ENCODE results near the gene FGF12.
"Not testable (repeated sequence)": the region's sequence is repeated elsewhere in the genome, so short reads cannot be mapped to it uniquely, and the experiment has no call there.

The FGF12 gene

GRCh38 chr3:192727032-192727847 is at the start of gene FGF12:
Gene FGF12, minus strand, starts transcription at chr3:192727541.
- peaks cover 4% of the 10 kb centered on the region for H3K9me3 Mint-ChIP-seq
- H3K27me3 Mint-ChIP-seq: peaks cover 31% of the 10 kb centered on the region
- no peak within 1 kb of the TSS for H3K4me3 Mint-ChIP-seq
- H3K27ac Mint-ChIP-seq: no peak within 1 kb of the TSS
- H3K36me3 Mint-ChIP-seq (ENCODE audit: low read depth): no peaks in the 10 kb centered on the region
- no peaks in the 10 kb centered on the region for H3K4me1 Mint-ChIP-seq (ENCODE audit: low read depth)

GRCh38 chr3:192774341-192774740 is 47.0 kb upstream of the FGF12 start:
- not testable (repeated sequence) for H3K36me3 Mint-ChIP-seq (ENCODE audit: low read depth); H3K27me3 Mint-ChIP-seq; H3K4me1 Mint-ChIP-seq (ENCODE audit: low read depth); H3K27ac Mint-ChIP-seq; H3K4me3 Mint-ChIP-seq
- peaks cover 16% of the 10 kb centered on the region for H3K9me3 Mint-ChIP-seq

GRCh38 chr3:192772240-192772894 is 45.0 kb upstream of the FGF12 start:
- Mint-ChIP-seq H3K9me3 (peaks cover 16% of the 10 kb centered on the region), H3K4me1 (ENCODE audit: low read depth) (no peaks in the 10 kb centered on the region), H3K36me3 (ENCODE audit: low read depth) (no peaks in the 10 kb centered on the region), H3K4me3 (no peak overlapping the region), H3K27me3 (no peaks in the 10 kb centered on the region), H3K27ac (no peak overlapping the region)

GRCh38 chr3:192758654-192759053 is 31.3 kb upstream of the FGF12 start:
- H3K27me3 Mint-ChIP-seq: peaks cover 4% of the 10 kb centered on the region
- peaks cover 12% of the 10 kb centered on the region for H3K9me3 Mint-ChIP-seq
- no peaks in the 10 kb centered on the region for H3K36me3 Mint-ChIP-seq (ENCODE audit: low read depth)
- H3K4me1 Mint-ChIP-seq (ENCODE audit: low read depth): no peaks in the 10 kb centered on the region
- no peak overlapping the region for H3K4me3 Mint-ChIP-seq
- H3K27ac Mint-ChIP-seq: no peak overlapping the region

- Mint-ChIP-seq H3K27ac (no peak overlapping the region), H3K27me3 (peaks cover 3% of the 10 kb centered on the region), H3K4me3 (no peak overlapping the region), H3K4me1 (ENCODE audit: low read depth) (no peaks in the 10 kb centered on the region), H3K36me3 (ENCODE audit: low read depth) (no peaks in the 10 kb centered on the region), H3K9me3 (peaks cover 8% of the 10 kb centered on the region)
Observed at GRCh38 chr3:192751148-192751547, 23.8 kb upstream of the FGF12 start.

GRCh38 chr3:192750201-192750600 is 22.9 kb upstream of the FGF12 start:
- Mint-ChIP-seq H3K27ac (no peak overlapping the region), H3K36me3 (ENCODE audit: low read depth) (no peaks in the 10 kb centered on the region), H3K27me3 (no peaks in the 10 kb centered on the region)

GRCh38 chr3:192747746-192748145 is 20.4 kb upstream of the FGF12 start:
- Mint-ChIP-seq H3K27ac (no peak overlapping the region), H3K36me3 (ENCODE audit: low read depth) (no peaks in the 10 kb centered on the region), H3K9me3 (peaks cover 5% of the 10 kb centered on the region), H3K4me1 (ENCODE audit: low read depth) (no peaks in the 10 kb centered on the region), H3K27me3 (no peaks in the 10 kb centered on the region), H3K4me3 (no peak overlapping the region)

More at GRCh38 chr3:192750201-192750600, 22.9 kb upstream of the FGF12 start:
- H3K9me3 Mint-ChIP-seq: peaks cover 5% of the 10 kb centered on the region
- no peak overlapping the region for H3K4me3 Mint-ChIP-seq
- no peaks in the 10 kb centered on the region for H3K4me1 Mint-ChIP-seq (ENCODE audit: low read depth)

- H3K4me3 Mint-ChIP-seq: no peak overlapping the region
- H3K27me3 Mint-ChIP-seq: no peaks in the 10 kb centered on the region
- no peaks in the 10 kb centered on the region for H3K4me1 Mint-ChIP-seq (ENCODE audit: low read depth)
- H3K36me3 Mint-ChIP-seq (ENCODE audit: low read depth): no peaks in the 10 kb centered on the region
- H3K27ac Mint-ChIP-seq: no peak overlapping the region
- H3K9me3 Mint-ChIP-seq: peaks cover 5% of the 10 kb centered on the region
Observed at GRCh38 chr3:192747145-192747544, 19.8 kb upstream of the FGF12 start.

- Mint-ChIP-seq H3K36me3 (ENCODE audit: low read depth) (no peaks in the 10 kb centered on the region), H3K9me3 (peaks cover 1% of the 10 kb centered on the region), H3K27me3 (no peaks in the 10 kb centered on the region), H3K4me3 (no peak overlapping the region), H3K27ac (no peak overlapping the region), H3K4me1 (ENCODE audit: low read depth) (no peaks in the 10 kb centered on the region)
Observed at GRCh38 chr3:192745150-192745549, 17.8 kb upstream of the FGF12 start.

GRCh38 chr3:192744604-192745003 is 17.3 kb upstream of the FGF12 start:
- not testable (repeated sequence) for H3K4me1 Mint-ChIP-seq (ENCODE audit: low read depth); H3K27ac Mint-ChIP-seq; H3K36me3 Mint-ChIP-seq (ENCODE audit: low read depth); H3K27me3 Mint-ChIP-seq; H3K9me3 Mint-ChIP-seq; H3K4me3 Mint-ChIP-seq

GRCh38 chr3:192737506-192737905 is 10.2 kb upstream of the FGF12 start:
- H3K36me3 Mint-ChIP-seq (ENCODE audit: low read depth): no peaks in the 10 kb centered on the region
- no peak overlapping the region for H3K27ac Mint-ChIP-seq
- H3K4me3 Mint-ChIP-seq: no peak overlapping the region
- H3K27me3 Mint-ChIP-seq: no peaks in the 10 kb centered on the region
- H3K4me1 Mint-ChIP-seq (ENCODE audit: low read depth): no peaks in the 10 kb centered on the region
- H3K9me3 Mint-ChIP-seq: peaks cover 3% of the 10 kb centered on the region

GRCh38 chr3:192731233-192731632 is 3.9 kb upstream of the FGF12 start:
- Mint-ChIP-seq H3K4me3 (no peak overlapping the region), H3K27ac (no peak overlapping the region), H3K4me1 (ENCODE audit: low read depth) (no peaks in the 10 kb centered on the region), H3K9me3 (peaks cover 4% of the 10 kb centered on the region), H3K27me3 (peaks cover 21% of the 10 kb centered on the region), H3K36me3 (ENCODE audit: low read depth) (no peaks in the 10 kb centered on the region)

GRCh38 chr3:192726385-192726784 is 956 bp downstream of the FGF12 start:
- Mint-ChIP-seq H3K27me3 (peaks cover 30% of the 10 kb centered on the region), H3K4me3 (no peak overlapping the region), H3K9me3 (peaks cover 4% of the 10 kb centered on the region), H3K36me3 (ENCODE audit: low read depth) (no peaks in the 10 kb centered on the region), H3K4me1 (ENCODE audit: low read depth) (no peaks in the 10 kb centered on the region), H3K27ac (no peak overlapping the region)

GRCh38 chr3:192719964-192720363 is 7.4 kb downstream of the FGF12 start:
- Mint-ChIP-seq H3K9me3 (no peaks in the 10 kb centered on the region), H3K27ac (no peak overlapping the region), H3K36me3 (ENCODE audit: low read depth) (no peaks in the 10 kb centered on the region), H3K4me3 (no peak overlapping the region), H3K4me1 (ENCODE audit: low read depth) (no peaks in the 10 kb centered on the region), H3K27me3 (peaks cover 12% of the 10 kb centered on the region)

- H3K4me3 Mint-ChIP-seq: no peak overlapping the region
- H3K27ac Mint-ChIP-seq: no peak overlapping the region
- no peaks in the 10 kb centered on the region for H3K36me3 Mint-ChIP-seq (ENCODE audit: low read depth)
- peaks cover 12% of the 10 kb centered on the region for H3K27me3 Mint-ChIP-seq
- H3K9me3 Mint-ChIP-seq: no peaks in the 10 kb centered on the region
- no peaks in the 10 kb centered on the region for H3K4me1 Mint-ChIP-seq (ENCODE audit: low read depth)
Observed at GRCh38 chr3:192718156-192718555, 9.2 kb downstream of the FGF12 start.

All from stimulated activated naive CD8-positive, alpha-beta T cell treated with anti-CD3 and anti-CD28 coated beads, Interleukin-15, Interleukin-2, amounts not matched to agents 100 ng/mL and 50 ng/mL, for 24 hours (primary cell).